ENCODE measurements around the gene CADPS2.

Gene CADPS2

GRCh38 chr7:122595885-122596284 is 290.4 kb downstream of the CADPS2 start:
- Histone ChIP-seq H3F3A (ENCODE audit: low read depth) (no peaks in the 10 kb centered on the region), H2AFZ (ENCODE audit: low read length) (no peak overlapping the region), H3K9ac (ENCODE audit: low read depth, low read length, poor library complexity, severe bottlenecking) (no peak overlapping the region), H3K27me3 (ENCODE audit: insufficient read depth, low read length, poor library complexity, severe bottlenecking) (no peaks in the 10 kb centered on the region), H4K20me1 (ENCODE audit: insufficient read depth, low read length, poor library complexity, severe bottlenecking) (no peaks in the 10 kb centered on the region), H3K4me3 (ENCODE audit: low read length, poor library complexity, severe bottlenecking) (no peak overlapping the region), H3K4me2 (ENCODE audit: low read depth, low read length, poor library complexity, severe bottlenecking) (no peak overlapping the region), H3K9me3 (ENCODE audit: insufficient read depth, low read depth, low read length) (no peaks in the 10 kb centered on the region), H3K79me2 (ENCODE audit: insufficient read depth, low read length) (no peaks in the 10 kb centered on the region), H3K4me1 (ENCODE audit: insufficient read depth, low read length, poor library complexity, severe bottlenecking) (no peaks in the 10 kb centered on the region), H3K36me3 (ENCODE audit: insufficient read depth, low read length) (no peaks in the 10 kb centered on the region), H3K9me2 (replicated peaks; ENCODE audit: low read depth, low read length) (no peaks in the 10 kb centered on the region)
- TF ChIP-seq CTCF (conservative IDR thresholded peaks at IDR 0.05; ENCODE audit: low read length) (no peak), EZH2phosphoT487 (IDR thresholded peaks at IDR 0.05; ENCODE audit: borderline replicate concordance) (no peak)

GRCh38 chr7:122588621-122589020 is 297.6 kb downstream of the CADPS2 start:
- Histone ChIP-seq H3F3A (ENCODE audit: low read depth) (no peaks in the 10 kb centered on the region), H3K4me1 (ENCODE audit: insufficient read depth, low read length, poor library complexity, severe bottlenecking) (no peaks in the 10 kb centered on the region), H3K79me2 (ENCODE audit: insufficient read depth, low read length) (no peaks in the 10 kb centered on the region), H3K9me2 (replicated peaks; ENCODE audit: low read depth, low read length) (no peaks in the 10 kb centered on the region), H2AFZ (ENCODE audit: low read length) (no peak overlapping the region), H3K27me3 (ENCODE audit: insufficient read depth, low read length, poor library complexity, severe bottlenecking) (no peaks in the 10 kb centered on the region), H4K20me1 (ENCODE audit: insufficient read depth, low read length, poor library complexity, severe bottlenecking) (no peaks in the 10 kb centered on the region), H3K4me2 (ENCODE audit: low read depth, low read length, poor library complexity, severe bottlenecking) (no peak overlapping the region), H3K9ac (ENCODE audit: low read depth, low read length, poor library complexity, severe bottlenecking) (no peak overlapping the region), H3K9me3 (ENCODE audit: insufficient read depth, low read depth, low read length) (no peaks in the 10 kb centered on the region), H3K36me3 (ENCODE audit: insufficient read depth, low read length) (no peaks in the 10 kb centered on the region), H3K4me3 (ENCODE audit: low read length, poor library complexity, severe bottlenecking) (no peak overlapping the region)
- no peak for TF ChIP-seq CTCF (conservative IDR thresholded peaks at IDR 0.05; ENCODE audit: low read length)
- TF ChIP-seq EZH2phosphoT487 (IDR thresholded peaks at IDR 0.05; ENCODE audit: borderline replicate concordance): no peak

GRCh38 chr7:122584676-122585251 is 301.5 kb downstream of the CADPS2 start:
- H2AFZ ChIP-seq (ENCODE audit: low read length): no peak overlapping the region
- no peaks in the 10 kb centered on the region for H3K9me3 ChIP-seq (ENCODE audit: insufficient read depth, low read depth, low read length)
- no peak overlapping the region for H3K4me3 ChIP-seq (ENCODE audit: low read length, poor library complexity, severe bottlenecking)
- H3K4me1 ChIP-seq (ENCODE audit: insufficient read depth, low read length, poor library complexity, severe bottlenecking): no peaks in the 10 kb centered on the region
- H3K9me2 ChIP-seq (replicated peaks; ENCODE audit: low read depth, low read length): no peaks in the 10 kb centered on the region
- no peaks in the 10 kb centered on the region for H3F3A ChIP-seq (ENCODE audit: low read depth)
- no peaks in the 10 kb centered on the region for H4K20me1 ChIP-seq (ENCODE audit: insufficient read depth, low read length, poor library complexity, severe bottlenecking)
- no peak for TF ChIP-seq CTCF (conservative IDR thresholded peaks at IDR 0.05; ENCODE audit: low read length)
- no peak for TF ChIP-seq EZH2phosphoT487 (IDR thresholded peaks at IDR 0.05; ENCODE audit: borderline replicate concordance)
- no peaks in the 10 kb centered on the region for H3K79me2 ChIP-seq (ENCODE audit: insufficient read depth, low read length)
- no peaks in the 10 kb centered on the region for H3K36me3 ChIP-seq (ENCODE audit: insufficient read depth, low read length)
- H3K4me2 ChIP-seq (ENCODE audit: low read depth, low read length, poor library complexity, severe bottlenecking): no peak overlapping the region
- H3K27me3 ChIP-seq (ENCODE audit: insufficient read depth, low read length, poor library complexity, severe bottlenecking): no peaks in the 10 kb centered on the region
- H3K9ac ChIP-seq (ENCODE audit: low read depth, low read length, poor library complexity, severe bottlenecking): no peak overlapping the region

All from Loucy (cell line).